Measurements from ENCODE around the gene PCBP2.

- TF ChIP-seq SPI1 (IDR thresholded peaks at IDR 0.05; ENCODE audit: borderline replicate concordance, insufficient read depth, low read depth, low read length) = no peak
- no peak for TF ChIP-seq CTCF (IDR thresholded peaks at IDR 0.05 in 2 of 3, conservative IDR thresholded peaks at IDR 0.05 in 1 of 3; ENCODE audit: control insufficient read depth in 2 of 3, extremely low read depth in 1 of 3, insufficient read depth in 1 of 3, low read depth in 3 of 3, low read length in 3 of 3)
- TF ChIP-seq MYC (IDR thresholded peaks at IDR 0.05; ENCODE audit: insufficient read depth, insufficient read length, insufficient replicate concordance, low read length, severe bottlenecking) = no peak
- TF ChIP-seq MAX (IDR thresholded peaks at IDR 0.05; ENCODE audit: low read depth, low read length) = no peak
- TF ChIP-seq TCF12 (IDR thresholded peaks at IDR 0.05; ENCODE audit: low read depth, low read length) = no peak
- no peak for TF ChIP-seq ASH2L (IDR thresholded peaks at IDR 0.05; ENCODE audit: borderline replicate concordance, low read depth)
Measured at GRCh38 chr12:53489242-53489864, 37.5 kb downstream of the PCBP2 start.

Measured in GM12878 (cell line).